Stomach (tissue), 4 donors: ENCODE data around the gene NPDC1.

Source experiments
- EP300 ChIP-seq: sonication (generic); formaldehyde crosslinking; IDR thresholded peaks from one replicate; pipeline ENCODE4 v1.6.1; 2017; ENCODE audit warnings: antibody characterized with exemption
- POLR2A ChIP-seq, 4 donors: fragments of 450-650 bp; IDR thresholded peaks; one replicate each; pipeline ENCODE4 v1.6.1; 2016; ENCODE audit warnings: antibody characterized with exemption in 4 of 4, control low read depth in 2 of 4, mild to moderate bottlenecking in 1 of 4, moderate library complexity in 1 of 4
- POLR2AphosphoS5 ChIP-seq, 3 donors: sonication (generic); formaldehyde crosslinking; IDR thresholded peaks; one replicate each; pipeline ENCODE4 v1.6.1; 2016; ENCODE audit warnings: antibody characterized with exemption in 3 of 3
- TF ChIP-seq, protein P1 (sequence below), 7 experiments: fragments of 450-650 bp in 4 of 7; fragments of 200-600 bp in 3 of 7; sonication (generic) in 3 of 7; IDR thresholded peaks; one replicate each; pipeline ENCODE4 v1.5.1; 2016 to 2019; ENCODE audit warnings: antibody characterized with exemption in 7 of 7, control low read depth in 2 of 7, mild to moderate bottlenecking in 1 of 7

GRCh38 chr9:137066096-137066861 is 20.3 kb upstream of the NPDC1 start:
- TF ChIP-seq POLR2A (IDR thresholded peaks at IDR 0.05) (no peak), POLR2AphosphoS5 (IDR thresholded peaks at IDR 0.05) (no peak), EP300 (no peak)
- TF ChIP-seq, protein P1, sequence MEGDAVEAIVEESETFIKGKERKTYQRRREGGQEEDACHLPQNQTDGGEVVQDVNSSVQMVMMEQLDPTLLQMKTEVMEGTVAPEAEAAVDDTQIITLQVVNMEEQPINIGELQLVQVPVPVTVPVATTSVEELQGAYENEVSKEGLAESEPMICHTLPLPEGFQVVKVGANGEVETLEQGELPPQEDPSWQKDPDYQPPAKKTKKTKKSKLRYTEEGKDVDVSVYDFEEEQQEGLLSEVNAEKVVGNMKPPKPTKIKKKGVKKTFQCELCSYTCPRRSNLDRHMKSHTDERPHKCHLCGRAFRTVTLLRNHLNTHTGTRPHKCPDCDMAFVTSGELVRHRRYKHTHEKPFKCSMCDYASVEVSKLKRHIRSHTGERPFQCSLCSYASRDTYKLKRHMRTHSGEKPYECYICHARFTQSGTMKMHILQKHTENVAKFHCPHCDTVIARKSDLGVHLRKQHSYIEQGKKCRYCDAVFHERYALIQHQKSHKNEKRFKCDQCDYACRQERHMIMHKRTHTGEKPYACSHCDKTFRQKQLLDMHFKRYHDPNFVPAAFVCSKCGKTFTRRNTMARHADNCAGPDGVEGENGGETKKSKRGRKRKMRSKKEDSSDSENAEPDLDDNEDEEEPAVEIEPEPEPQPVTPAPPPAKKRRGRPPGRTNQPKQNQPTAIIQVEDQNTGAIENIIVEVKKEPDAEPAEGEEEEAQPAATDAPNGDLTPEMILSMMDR (IDR thresholded peaks at IDR 0.05), result no peak
